ENCODE results near the gene ATP10A.

The ATP10A gene

GRCh38 chr15:25719101-25719985, 143.8 kb downstream of the ATP10A start:
- TF ChIP-seq, protein P1, sequence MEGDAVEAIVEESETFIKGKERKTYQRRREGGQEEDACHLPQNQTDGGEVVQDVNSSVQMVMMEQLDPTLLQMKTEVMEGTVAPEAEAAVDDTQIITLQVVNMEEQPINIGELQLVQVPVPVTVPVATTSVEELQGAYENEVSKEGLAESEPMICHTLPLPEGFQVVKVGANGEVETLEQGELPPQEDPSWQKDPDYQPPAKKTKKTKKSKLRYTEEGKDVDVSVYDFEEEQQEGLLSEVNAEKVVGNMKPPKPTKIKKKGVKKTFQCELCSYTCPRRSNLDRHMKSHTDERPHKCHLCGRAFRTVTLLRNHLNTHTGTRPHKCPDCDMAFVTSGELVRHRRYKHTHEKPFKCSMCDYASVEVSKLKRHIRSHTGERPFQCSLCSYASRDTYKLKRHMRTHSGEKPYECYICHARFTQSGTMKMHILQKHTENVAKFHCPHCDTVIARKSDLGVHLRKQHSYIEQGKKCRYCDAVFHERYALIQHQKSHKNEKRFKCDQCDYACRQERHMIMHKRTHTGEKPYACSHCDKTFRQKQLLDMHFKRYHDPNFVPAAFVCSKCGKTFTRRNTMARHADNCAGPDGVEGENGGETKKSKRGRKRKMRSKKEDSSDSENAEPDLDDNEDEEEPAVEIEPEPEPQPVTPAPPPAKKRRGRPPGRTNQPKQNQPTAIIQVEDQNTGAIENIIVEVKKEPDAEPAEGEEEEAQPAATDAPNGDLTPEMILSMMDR (IDR thresholded peaks at IDR 0.05) = no peak

- TF ChIP-seq, protein P1 (IDR thresholded peaks at IDR 0.05) = no peak
These were observed 144.5 kb downstream of the ATP10A start for GRCh38 chr15:25718597-25718996.

DNA sequence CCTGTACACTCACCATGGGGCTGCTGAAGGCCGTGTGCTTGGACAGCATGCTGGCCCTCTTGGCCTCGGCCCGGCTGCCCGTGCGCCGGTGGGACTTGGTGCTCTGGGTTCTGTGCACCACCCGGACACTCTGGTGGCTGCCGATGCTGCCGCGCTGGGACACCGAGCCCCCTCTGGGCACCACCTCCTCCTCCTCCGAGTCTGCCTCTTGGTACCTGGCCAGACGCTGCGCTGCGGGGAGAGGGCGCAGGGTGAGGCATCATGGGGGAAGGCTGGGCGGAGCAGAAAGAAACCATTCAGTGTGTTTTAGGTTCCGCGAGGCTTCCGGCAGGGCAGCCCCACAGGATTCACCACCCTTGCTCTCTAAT, 145.0 kb downstream of the ATP10A start:
- TF ChIP-seq, protein P1 (IDR thresholded peaks at IDR 0.05) = no peak

- TF ChIP-seq, protein P1 (IDR thresholded peaks at IDR 0.05) = no peak
These were observed 145.5 kb downstream of the ATP10A start for GRCh38 chr15:25717457-25718168.

GRCh38 chr15:25717127-25717456, 146.0 kb downstream of the ATP10A start:
- TF ChIP-seq, protein P1 (IDR thresholded peaks at IDR 0.05) = no peak

- TF ChIP-seq, protein P1 (IDR thresholded peaks at IDR 0.05) = no peak
These were observed 146.6 kb downstream of the ATP10A start for GRCh38 chr15:25716414-25717126.

- TF ChIP-seq, protein P1 (IDR thresholded peaks at IDR 0.05) = no peak
These were observed 147.4 kb downstream of the ATP10A start for GRCh38 chr15:25715536-25716413.

All from LNCAP (cell line).